ENCODE data around the gene SLC19A1. TPM values are rescaled to one million over a fixed set of nuclear protein-coding genes. Genes with fewer than 3 reads are reported as not detected.
A peak's percentile ranks its signal among the peaks of the same experiment; 100 is the strongest.

The SLC19A1 gene
- total and polyA plus RNA-seq, 4 donors: 8.4 to 28.0 (median 13.0) TPM

DNA sequence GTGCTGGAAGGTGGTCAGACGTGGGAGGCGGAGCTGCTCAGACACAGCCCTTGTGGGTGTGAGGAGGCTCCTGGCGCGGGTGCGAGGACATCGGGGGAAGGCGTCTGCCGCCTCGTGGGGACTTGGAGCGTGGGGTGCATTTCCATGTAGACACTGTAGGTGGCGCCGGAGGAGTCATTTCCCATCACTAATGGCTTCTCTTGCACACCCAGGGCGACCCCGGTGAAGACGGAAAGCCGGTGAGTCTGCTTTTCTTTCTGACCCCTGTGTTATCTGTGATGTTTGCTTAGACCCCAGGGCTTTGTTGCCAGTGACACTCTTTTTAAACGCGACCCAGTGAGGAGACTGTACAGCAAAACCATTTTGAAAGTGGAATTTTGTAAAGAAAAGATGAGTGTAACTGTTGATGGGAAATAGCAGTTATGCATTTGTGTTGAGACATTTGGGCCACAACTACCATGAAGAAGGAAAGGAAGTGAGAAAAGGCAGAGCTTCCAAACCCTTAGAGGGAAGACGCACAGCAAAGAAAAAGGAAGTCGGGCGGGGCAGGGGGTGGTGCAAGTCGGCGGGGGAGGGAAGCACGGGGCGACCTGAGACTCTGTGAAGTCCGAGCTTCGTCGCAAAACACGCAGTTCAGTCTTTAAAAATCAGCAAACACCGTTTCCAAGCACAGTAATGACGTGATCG is 64.0 kb downstream of the SLC19A1 start:
- Histone ChIP-seq H3K9ac (ENCODE audit: low read depth in 1 of 2, low read length in 2 of 2) (no peak overlapping the region), H3K4me3 (ENCODE audit: low read depth in 1 of 3, low read length in 3 of 3) (no peak overlapping the region), H3K27ac (ENCODE audit: low read depth in 1 of 2, low read length in 2 of 2) (peak overlapping the region; percentile 35 to 45), H3K36me3 (ENCODE audit: control insufficient read depth in 4 of 4, insufficient read depth in 3 of 4, low read depth in 1 of 4, low read length in 3 of 4) (peaks cover 27 to 69% (median 36%) of the 10 kb centered on the region in 4 donors), H3K27me3 (ENCODE audit: control insufficient read depth in 4 of 4, insufficient read depth in 4 of 4, low read length in 3 of 4) (no peaks in the 10 kb centered on the region), H3K9me3 (ENCODE audit: control insufficient read depth in 4 of 4, low read length in 3 of 4) (no peaks in the 10 kb centered on the region), H3K4me1 (ENCODE audit: control insufficient read depth in 4 of 4, insufficient read depth in 4 of 4, low read length in 3 of 4) (peaks cover 0 to 11% (median 6%) of the 10 kb centered on the region in 4 donors)
- DNase-seq (ENCODE audit: low spot score): peak; percentile 70
- 45% methylated on average over 32 of the region's 32 CpGs for WGBS
- TF ChIP-seq RXRA (IDR thresholded peaks at IDR 0.05) (peak in 1 of 2 donors; percentile 20), YY1 (IDR thresholded peaks at IDR 0.05) (no peak), FOXA2 (IDR thresholded peaks at IDR 0.05) (no peak), RAD21 (IDR thresholded peaks at IDR 0.05) (peak in 1 of 2 donors; percentile 78)
- TF ChIP-seq, protein P1, sequence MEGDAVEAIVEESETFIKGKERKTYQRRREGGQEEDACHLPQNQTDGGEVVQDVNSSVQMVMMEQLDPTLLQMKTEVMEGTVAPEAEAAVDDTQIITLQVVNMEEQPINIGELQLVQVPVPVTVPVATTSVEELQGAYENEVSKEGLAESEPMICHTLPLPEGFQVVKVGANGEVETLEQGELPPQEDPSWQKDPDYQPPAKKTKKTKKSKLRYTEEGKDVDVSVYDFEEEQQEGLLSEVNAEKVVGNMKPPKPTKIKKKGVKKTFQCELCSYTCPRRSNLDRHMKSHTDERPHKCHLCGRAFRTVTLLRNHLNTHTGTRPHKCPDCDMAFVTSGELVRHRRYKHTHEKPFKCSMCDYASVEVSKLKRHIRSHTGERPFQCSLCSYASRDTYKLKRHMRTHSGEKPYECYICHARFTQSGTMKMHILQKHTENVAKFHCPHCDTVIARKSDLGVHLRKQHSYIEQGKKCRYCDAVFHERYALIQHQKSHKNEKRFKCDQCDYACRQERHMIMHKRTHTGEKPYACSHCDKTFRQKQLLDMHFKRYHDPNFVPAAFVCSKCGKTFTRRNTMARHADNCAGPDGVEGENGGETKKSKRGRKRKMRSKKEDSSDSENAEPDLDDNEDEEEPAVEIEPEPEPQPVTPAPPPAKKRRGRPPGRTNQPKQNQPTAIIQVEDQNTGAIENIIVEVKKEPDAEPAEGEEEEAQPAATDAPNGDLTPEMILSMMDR (IDR thresholded peaks at IDR 0.05; ENCODE audit: low read depth, low read length, missing input control): peak; percentile 78

DNA sequence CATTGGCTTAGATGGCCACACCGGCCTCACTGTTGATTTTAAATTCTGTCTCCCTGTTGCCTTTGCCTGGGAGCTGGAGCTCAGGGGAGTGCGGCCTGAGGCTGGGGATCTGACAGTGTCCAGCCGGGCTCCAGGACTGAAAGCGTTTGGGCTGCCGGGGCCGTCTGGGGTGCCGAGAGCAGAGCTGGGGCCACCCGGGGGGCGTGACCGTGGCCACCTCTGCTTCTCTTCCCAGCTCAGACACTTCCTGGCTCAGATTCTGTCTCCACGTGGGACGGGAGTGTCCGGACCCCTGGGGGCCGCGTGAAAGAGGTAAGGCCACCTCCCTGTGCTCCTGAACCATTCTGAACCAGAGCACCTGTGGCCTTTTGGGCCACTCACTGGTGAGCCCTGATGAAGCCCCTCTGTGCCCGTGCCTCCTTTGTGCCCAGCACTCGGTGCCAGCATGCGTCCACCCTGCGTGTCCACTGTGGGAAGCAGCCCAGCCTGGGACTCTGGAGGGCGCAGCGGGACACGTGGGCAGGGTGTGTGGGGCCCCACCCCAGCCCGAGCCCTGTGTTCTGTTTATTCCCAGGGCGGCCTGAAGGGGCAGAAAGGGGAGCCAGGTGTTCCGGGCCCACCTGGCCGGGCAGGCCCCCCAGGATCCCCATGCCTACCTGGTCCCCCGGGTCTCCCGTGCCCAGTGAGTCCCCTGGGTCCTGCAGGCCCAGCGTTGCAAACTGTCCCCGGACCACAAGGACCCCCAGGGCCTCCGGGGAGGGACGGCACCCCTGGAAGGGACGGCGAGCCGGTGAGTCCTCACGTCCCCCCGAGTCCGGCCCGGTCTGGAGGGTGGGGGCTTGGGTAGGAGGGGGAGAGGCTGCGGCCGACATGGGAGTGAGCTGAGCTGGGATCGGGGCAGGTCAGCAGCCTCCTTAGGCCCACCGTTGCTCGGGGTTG is 64.8 kb downstream of the SLC19A1 start:
- Histone ChIP-seq H3K4me3 (ENCODE audit: low read depth in 1 of 3, low read length in 3 of 3) (no peak overlapping the region), H3K36me3 (ENCODE audit: control insufficient read depth in 4 of 4, insufficient read depth in 3 of 4, low read depth in 1 of 4, low read length in 3 of 4) (peaks cover 27 to 61% (median 33%) of the 10 kb centered on the region in 4 donors), H3K9me3 (ENCODE audit: control insufficient read depth in 4 of 4, low read length in 3 of 4) (no peaks in the 10 kb centered on the region), H3K4me1 (ENCODE audit: control insufficient read depth in 4 of 4, insufficient read depth in 4 of 4, low read length in 3 of 4) (peaks cover 3 to 19% (median 9%) of the 10 kb centered on the region in 4 donors), H3K9ac (ENCODE audit: low read depth in 1 of 2, low read length in 2 of 2) (no peak overlapping the region), H3K27me3 (ENCODE audit: control insufficient read depth in 4 of 4, insufficient read depth in 4 of 4, low read length in 3 of 4) (no peaks in the 10 kb centered on the region), H3K27ac (ENCODE audit: low read depth in 1 of 2, low read length in 2 of 2) (peak overlapping the region; percentile 3 to 45)
- no peak for DNase-seq (ENCODE audit: low spot score)
- TF ChIP-seq YY1 (IDR thresholded peaks at IDR 0.05) (no peak), EGR1 (IDR thresholded peaks at IDR 0.05; ENCODE audit: low read depth in 2 of 2) (no peak), HNF4G (IDR thresholded peaks at IDR 0.05) (no peak), SP1 (IDR thresholded peaks at IDR 0.05) (no peak), FOXA2 (IDR thresholded peaks at IDR 0.05) (no peak), JUND (IDR thresholded peaks at IDR 0.05) (no peak), RAD21 (IDR thresholded peaks at IDR 0.05) (no peak), GABPA (IDR thresholded peaks at IDR 0.05 in 1 of 2, conservative IDR thresholded peaks at IDR 0.05 in 1 of 2) (no peak)
- TF ChIP-seq, protein P1 (IDR thresholded peaks at IDR 0.05; ENCODE audit: low read depth, low read length, missing input control): no peak
- TF ChIP-seq, protein P2, sequence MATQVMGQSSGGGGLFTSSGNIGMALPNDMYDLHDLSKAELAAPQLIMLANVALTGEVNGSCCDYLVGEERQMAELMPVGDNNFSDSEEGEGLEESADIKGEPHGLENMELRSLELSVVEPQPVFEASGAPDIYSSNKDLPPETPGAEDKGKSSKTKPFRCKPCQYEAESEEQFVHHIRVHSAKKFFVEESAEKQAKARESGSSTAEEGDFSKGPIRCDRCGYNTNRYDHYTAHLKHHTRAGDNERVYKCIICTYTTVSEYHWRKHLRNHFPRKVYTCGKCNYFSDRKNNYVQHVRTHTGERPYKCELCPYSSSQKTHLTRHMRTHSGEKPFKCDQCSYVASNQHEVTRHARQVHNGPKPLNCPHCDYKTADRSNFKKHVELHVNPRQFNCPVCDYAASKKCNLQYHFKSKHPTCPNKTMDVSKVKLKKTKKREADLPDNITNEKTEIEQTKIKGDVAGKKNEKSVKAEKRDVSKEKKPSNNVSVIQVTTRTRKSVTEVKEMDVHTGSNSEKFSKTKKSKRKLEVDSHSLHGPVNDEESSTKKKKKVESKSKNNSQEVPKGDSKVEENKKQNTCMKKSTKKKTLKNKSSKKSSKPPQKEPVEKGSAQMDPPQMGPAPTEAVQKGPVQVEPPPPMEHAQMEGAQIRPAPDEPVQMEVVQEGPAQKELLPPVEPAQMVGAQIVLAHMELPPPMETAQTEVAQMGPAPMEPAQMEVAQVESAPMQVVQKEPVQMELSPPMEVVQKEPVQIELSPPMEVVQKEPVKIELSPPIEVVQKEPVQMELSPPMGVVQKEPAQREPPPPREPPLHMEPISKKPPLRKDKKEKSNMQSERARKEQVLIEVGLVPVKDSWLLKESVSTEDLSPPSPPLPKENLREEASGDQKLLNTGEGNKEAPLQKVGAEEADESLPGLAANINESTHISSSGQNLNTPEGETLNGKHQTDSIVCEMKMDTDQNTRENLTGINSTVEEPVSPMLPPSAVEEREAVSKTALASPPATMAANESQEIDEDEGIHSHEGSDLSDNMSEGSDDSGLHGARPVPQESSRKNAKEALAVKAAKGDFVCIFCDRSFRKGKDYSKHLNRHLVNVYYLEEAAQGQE (IDR thresholded peaks at IDR 0.05): no peak
- TF ChIP-seq, protein P3, sequence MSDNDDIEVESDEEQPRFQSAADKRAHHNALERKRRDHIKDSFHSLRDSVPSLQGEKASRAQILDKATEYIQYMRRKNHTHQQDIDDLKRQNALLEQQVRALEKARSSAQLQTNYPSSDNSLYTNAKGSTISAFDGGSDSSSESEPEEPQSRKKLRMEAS (IDR thresholded peaks at IDR 0.05): no peak
- TF ChIP-seq, protein P4, sequence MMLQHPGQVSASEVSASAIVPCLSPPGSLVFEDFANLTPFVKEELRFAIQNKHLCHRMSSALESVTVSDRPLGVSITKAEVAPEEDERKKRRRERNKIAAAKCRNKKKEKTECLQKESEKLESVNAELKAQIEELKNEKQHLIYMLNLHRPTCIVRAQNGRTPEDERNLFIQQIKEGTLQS (IDR thresholded peaks at IDR 0.05): no peak
- 78% methylated on average over 44 of the region's 44 CpGs for WGBS
